Posterior cingulate gyrus (tissue), 11 donors: ENCODE data around the gene TUBB.

Experiments used
- DNase-seq, 10 donors: peaks; one replicate each; pipeline versions ENCODE4 v3.0.0 to v3.0.0-alpha.2; 2020 to 2021; ENCODE audit warnings: mixed read lengths in 3 of 10
- intact Hi-C: fragments of 100-400 bp; cut with DNase I; formaldehyde crosslinking; loops from one replicate; pipeline ENCODE4 v1.15.1; 2023

TUBB gene

DNA sequence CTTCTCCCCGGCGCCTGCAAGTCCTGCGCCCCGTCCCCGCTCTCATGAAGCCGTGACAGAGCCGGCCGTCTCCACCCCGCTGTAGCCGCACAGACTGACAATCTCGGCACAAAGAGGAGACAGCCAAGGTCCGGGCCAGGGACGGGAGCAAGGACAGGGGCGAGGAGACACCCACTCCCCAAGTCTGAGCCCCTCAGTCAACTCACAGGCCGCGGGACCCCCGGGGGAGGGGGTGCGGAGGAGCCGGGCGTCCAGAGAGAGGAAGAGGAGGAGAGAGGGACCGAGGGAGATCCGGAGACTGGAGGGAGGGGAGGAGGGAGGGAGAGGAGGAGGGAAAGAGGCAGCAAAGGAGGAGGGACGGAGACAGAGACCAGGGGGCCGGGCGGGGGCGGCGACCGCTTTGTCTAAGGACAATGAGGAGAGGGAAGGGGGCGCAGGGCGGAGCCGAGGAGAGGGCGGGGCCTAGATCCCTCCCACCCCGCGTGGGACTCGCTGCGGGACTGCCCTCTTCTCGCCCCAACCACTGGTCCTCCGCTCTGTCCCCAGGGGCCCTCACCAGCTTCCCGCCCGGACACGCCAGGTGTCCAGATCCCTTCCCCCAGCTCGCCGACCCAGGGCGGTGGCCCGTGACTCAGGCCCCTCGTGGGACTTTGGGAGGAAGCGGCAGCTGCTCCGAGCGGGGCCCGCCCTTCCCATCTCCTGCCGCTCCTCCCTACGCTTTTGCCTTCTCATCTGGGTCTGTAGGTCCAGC lies 33.1 kb upstream of the TUBB start:
- peak; percentile 47 to 96 (median 70) for DNase-seq
- intact Hi-C loops, result no loop called here

DNA sequence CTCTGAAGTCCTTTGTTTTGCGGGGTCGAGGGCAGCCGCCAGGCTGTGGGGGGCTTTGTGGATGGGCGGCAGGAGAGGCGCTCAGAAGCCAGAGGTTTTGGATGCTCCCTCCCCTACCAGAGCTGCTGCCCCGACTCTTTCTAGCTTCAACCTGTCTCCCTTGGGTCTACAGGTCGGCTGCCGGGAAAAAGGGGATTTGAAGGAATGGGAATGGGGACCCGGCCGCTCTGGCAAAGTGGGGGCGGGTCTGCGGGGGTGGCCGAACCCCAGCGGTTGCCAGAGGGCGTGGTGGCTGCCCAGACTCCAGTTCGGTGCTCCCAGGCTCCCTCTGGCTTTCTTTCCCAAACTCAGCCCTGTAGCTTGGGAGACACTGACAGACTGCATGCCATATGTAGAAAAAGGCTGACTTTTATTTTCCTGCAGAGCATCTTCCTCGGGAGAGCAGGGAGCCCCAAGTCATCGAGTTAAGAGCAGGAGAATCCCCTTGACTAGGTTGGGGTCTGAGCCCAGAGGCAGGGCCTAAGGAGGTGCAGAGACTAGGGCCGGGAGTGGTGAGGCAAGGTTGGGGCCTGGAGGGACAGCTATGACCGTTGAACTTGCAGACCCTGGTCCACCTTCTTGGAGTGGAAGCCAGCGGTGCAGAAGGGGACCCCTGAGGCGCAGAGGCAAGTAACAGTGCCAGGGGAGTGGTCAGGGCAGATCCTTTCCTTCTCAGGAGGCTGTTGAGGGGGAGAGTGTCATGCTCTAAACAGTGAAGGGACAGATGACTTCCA lies 32.3 kb upstream of the TUBB start:
- DNase-seq, result peak in 4 of 10 donors; percentile 28 to 89 (median 63)
- intact Hi-C loops, result no loop called here

DNA sequence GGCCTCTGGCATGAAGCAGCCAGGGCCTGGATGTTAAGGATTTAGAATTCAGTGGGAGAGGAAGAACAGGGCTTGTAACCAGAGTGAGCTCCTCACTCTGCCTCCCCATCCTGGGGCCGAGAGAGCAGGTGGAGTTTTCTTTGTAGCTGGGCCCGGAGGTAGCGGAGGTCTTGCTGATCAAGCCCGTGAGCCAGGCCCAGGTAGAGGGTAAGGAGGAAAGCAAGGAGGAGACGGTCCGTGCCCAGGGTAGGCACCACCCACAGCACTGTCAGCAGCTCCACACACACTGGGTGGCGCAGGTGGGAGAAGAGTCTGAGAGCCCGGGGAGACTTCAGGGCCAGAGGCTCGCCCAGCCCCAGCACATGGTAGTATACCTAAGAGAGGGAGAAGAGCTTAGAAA lies 31.6 kb upstream of the TUBB start:
- intact Hi-C loops, result no loop called here
- DNase-seq, result peak in 2 of 10 donors; percentile 53 to 62

DNA sequence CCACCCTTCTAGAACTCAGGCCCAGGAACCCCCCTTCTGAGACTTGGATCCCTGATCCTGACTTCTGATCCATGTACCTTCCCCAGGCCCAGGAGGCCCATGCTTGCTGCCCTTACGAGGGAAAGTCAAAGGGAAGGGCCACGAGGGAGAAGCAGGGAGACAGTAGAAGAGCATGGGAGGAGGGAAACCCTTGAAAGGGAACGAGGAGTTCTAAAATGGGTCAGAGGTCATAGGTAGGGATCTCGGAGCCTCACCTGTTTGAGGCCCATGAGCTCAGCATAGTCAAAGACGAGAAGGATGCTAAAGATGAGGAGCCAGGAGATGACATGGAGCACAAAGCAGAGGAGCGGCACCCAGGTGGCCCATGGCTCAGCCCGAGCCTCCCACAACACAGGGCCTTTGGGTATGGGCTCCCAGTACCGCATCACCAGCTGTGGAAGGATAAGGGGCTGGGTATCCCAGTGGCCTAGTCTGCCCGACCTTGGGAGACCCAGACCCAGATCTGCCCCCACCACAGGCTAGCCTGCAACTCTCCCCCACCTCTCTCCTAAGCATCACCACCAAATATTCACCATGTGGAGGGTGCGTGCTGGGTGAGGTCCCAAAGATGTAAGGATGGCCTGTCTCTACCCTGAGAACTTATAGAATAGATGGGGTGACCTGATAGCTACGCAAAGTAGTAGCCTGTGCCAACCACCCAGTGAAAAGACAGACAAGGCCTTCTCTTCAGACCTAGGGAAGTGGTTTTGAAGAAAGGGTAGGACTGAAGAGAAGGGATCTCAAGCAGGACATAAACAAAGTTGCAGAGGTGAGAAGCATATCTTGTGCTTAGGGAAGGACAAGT lies 30.9 kb upstream of the TUBB start:
- DNase-seq, result peak in 1 of 10 donors; percentile 43
- intact Hi-C loops, result no loop called here

DNA sequence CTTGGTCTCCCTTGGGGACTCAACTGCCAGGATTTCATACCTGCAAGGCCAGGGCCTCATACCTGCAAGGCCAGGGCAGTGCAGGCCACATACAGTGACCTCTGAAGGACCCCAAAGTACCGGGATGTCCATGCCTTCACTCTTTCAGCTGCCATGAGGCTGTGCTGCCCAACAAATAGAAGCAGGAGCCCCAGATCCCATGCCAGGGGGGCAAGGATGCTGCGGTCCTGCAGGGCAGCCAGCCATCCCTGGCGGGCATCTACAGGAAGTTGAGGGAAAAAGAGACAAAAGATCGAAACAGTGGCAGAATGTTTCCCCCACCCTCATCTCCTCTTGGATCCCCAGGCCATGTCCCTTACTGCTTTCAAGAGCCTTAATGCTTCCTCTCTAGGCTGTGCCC lies 30.2 kb upstream of the TUBB start:
- DNase-seq, result peak in 1 of 10 donors; percentile 48
- intact Hi-C loops, result no loop called here

DNA sequence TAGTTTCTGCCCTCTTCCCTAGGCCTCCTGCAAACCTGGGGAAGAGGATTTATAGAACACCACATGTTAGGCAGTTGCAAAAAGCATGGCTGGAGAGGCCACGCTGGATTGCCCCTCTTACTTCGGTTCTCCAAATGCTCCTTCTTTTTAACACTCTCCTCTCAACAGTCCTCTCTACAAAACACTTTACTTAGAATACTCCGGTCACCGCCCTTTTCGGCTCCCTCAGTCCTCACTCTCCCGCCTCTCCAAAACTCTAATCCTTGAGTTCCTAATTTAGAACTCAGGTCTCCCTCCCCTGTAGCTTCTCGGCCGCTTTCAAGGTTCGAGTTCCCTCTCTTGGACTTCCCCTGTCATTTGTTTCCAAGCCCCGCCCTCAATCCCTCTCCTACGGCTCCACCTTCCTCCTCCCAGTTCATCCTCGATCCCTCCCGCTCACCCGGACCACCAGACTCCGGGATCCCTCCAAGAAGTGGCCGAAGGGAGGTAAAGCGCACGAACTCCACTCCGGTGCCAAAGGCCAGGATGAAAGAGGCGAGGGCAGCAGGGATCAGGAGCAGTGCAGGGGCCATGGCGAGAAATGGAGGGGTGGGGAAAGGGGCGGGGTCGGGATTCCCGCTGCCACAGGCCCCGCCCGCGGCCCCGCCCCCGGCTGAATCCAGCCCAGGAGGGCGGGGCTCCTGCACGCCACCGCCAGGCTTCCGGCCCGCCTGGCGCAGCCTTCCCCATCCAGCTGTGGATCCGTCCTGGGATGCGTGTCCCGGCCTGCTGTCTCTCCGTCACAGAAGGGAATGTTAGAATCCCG lies 29.5 kb upstream of the TUBB start, which contains the start of gene NRM:
NRM (minus strand) TSS at position 582 of the 805 bp plus-strand sequence; CDS start at position 572, 10 bp downstream.
- DNase-seq, result peak; percentile 61 to 97 (median 75)
- intact Hi-C loops, result no loop called here

DNA sequence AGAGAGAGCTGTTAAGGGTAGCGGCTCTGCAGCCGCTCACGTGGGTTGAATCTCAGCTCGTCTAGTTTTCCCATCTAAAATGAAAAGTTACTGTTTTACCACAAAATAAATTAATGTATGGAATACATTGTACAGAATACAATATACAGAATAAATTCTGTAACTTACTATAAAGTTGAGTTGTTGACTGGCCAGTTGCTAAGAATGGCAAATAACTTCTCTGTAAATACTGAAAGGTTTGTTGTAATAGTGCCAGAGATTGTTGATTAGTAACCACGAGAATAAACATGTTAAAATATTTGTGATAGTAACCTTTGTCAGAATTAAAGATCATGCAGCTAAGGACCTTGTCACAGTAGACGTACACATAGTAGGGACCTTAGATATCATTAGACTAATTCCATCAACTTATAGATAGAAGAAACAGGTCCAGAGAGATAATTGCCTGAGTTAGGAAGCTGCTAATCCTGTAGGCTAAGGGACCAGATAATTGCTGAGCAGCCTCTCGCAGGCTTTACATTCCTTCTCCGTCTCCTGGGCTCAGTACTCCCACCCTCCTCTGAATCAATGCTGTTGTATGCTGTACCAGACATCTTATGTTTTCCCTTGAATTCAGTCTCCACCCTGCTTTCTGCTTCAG lies 28.8 kb upstream of the TUBB start:
- intact Hi-C loops, result no loop called here

DNA sequence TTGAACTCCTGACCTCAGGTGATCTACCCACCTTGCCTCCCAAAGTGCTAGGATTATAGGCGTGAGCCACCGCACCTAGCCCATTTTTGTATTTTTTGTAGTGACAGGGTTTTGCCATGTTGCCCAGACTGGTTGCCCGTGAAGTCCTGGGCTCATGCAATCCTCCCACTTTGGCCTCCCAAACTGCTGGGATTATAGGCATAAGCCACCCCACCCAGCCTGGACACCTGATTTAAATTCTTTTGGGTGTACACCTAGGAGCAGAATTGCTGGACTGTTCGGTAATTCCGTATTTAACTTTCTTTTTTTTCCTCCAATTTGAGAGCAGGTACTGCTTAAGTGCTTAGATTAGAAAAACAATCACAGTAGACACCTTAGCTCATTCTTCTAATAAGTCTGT lies 23.7 kb upstream of the TUBB start:
- intact Hi-C loops, result no loop called here
- DNase-seq, result no peak

More for the DNA sequence above, 28.8 kb upstream of the TUBB start:
- DNase-seq, result no peak

DNA sequence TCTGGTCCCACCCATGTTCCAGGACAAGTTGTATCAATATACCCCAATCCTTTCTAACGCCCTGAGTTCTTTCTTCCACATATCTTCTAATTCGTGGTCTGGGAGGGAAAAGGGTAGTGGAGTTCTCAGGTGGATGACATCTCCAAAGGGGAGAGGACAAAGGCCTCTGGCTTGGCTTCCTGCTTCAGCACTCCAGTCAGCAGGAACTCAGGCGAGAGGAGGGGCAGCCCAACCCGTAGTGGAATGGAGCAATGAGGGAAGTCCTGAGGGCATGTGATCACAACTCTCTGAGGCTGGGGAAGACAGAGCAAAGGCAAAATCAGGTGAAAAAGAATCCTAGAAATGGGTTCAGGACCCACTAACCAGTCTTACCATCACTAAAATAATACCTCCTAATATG lies 19.8 kb upstream of the TUBB start:
- no peak for DNase-seq
- intact Hi-C loops, result no loop called here

DNA sequence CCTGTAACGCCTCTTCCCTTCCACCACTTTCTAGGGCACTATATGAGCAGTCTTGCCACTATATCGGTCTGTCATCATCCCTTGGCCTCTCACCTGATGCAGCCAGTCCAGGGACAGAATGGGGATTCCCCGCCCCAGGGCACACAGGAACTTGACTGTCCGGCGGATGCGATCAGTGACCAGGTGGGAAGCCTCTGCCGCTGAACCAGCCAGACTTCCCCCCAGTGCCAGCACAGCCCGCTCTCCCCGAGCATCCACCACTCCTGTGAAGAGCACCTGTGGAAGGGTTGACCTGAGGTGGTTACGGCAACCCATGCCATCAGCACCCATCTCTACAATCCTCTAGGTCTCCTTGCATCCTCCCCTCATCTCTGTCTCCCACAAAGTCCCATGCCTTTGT lies 17.1 kb upstream of the TUBB start:
- peak in 2 of 10 donors; percentile 57 to 64 for DNase-seq
- intact Hi-C loops, result no loop called here

DNA sequence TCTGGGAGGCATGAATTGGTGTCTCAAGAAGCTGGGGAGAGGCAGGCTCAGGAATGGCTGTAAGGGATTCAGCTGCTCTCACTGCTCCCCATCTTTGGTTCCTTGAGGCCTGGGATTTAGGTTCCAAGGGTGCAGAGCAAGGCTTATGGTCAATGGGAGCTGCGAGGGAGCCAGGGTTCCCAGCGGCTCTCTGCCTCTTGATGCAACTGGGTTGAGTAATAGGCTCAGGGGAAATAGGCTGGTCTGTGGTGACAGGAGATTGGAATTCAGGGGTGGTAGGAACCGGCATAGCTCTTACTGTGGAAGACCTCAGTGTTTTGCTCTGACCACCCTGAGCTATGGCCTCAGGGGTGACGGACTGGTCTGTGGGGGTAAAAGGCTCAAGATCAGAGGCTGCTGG lies 16.3 kb upstream of the TUBB start:
- intact Hi-C loops, result no loop called here
- DNase-seq, result no peak

DNA sequence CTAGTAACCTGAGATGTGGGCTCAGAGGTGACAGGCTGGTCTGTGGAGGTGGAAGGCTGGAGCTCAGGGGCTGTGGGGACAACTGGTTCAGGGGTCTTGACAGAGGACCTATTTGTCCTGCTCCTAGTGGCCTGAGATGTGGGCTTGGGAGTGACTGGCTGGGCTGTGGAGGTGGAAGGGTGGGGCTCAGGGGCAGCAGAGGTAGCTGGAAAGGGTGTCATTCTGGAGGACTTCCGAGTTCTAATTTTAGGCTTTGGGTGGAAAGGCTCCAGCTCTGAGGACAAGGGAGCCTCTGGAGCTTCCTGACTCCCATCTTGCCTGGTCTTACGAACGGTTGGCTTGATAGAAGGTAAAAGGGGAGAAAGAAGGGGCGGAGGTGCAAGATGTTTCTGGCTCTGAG lies 14.5 kb upstream of the TUBB start:
- intact Hi-C loops, result no loop called here
- no peak for DNase-seq

DNA sequence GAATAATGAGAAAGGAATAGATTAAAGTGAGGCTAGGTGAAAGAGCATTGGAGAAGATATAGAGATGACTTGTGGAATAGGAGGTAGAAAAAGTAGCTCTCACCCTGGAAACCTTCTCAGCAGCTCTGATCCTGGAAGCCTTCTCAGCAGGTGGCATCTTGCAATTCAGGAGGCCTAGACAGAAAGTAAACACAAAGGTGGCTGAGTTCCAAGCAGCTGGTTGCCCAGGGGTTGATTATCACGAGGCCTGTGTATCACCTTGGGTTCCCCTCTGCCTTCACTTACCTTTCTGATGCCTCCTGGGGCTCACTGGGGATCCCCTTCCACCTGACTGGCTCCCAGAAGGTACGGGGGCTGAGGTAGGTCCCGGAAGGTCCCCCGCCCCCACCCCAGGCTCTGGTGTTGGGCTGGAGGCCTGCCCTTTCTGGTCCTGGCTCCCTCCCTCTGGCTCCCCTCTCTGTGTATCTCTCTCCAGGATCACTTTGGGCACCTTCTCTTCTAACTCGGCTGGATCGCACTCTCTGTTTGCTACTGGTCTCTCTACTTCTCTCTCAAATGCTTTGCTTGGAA lies 12.8 kb upstream of the TUBB start:
- no peak for DNase-seq
- intact Hi-C loops, result no loop called here

DNA sequence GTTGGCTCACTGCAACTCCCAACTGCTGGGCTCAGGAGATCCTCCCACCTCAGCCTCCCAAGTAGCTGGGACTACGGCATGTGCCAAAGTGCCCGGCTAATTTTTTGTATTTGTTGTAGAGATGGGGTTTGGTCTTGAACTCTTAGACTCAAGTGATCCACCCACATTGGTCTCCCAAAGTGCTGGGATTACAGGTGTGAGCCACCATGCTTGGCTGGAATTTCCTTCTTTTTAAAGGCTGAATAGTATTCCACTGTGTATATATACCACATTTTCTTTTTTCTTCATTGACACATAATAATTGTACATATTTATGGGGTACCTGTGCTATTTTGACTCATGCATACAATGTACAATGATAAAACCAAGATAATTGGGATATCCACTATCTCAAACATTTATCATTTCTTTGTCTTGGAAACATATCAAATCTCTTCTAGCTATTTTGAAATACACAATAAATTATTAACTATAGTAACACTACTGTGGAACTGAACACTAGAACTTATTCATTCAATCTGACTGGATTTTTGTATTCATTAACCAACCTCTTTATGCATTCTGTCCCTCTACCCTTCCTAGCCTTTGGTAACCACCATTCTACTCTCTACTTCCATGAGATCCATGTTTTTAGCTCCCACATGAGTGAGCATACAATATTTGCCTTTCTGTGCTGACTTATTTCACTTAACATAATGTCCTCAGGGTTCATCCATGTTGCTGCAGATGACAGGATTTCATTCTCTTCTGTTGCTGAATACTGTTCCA lies 10.9 kb upstream of the TUBB start:
- no peak for DNase-seq
- intact Hi-C loops, result no loop called here

DNA sequence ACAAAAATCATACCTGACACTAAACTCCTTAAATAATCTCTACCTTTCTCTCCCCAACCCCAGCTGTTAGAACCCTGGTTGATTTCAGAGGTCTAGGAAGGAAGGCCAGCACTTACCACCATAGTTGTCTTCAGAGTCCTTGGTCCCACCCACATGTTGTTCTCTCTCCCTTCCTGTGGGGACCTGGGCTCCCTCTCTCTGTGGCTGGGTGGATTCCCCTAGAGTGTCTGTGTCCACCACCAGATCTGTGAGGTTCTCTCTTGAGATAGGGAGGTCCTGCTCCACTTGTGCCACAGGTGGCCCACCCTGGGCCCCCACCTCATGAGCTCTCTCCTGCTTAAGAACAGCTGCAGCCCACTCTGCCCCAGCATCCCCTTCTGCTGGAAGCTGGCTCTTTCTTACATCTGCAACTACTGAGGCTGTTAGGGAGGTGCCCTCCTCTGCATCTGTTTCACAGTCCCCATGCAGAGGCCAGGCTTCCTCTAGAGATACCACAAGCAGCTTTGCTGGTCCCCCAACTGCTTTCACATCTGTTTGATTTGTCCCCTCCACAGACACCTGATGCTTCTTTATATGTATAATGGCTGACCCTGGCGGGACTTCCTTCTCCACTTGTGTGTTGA lies 8.3 kb upstream of the TUBB start:
- no peak for DNase-seq
- intact Hi-C loops, result no loop called here

DNA sequence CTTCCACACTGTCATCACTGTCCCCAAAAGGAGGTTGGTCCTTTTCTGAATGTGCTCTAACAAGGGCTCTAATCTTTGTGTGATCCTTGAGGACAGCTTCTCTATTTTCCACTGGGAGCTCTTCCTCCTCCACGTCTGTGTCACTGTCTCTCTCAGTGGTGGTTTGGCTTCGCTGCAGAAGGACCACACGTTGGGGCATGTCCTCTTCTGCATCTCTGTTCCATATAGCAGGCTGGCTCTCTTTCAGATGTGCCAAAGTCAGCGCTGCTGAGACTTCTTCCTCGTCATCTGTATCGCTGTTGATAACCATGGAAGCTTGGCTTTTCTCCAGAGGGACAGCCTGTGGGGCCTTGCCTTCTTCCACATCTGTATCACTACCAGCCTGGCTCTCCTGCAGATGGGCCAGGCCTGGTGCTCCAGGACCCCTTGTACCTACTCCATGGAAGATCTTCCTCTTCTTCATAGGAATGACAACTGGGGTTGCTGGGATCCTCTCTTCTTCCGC lies 7.7 kb upstream of the TUBB start:
- intact Hi-C loops, result no loop called here
- DNase-seq, result no peak

DNA sequence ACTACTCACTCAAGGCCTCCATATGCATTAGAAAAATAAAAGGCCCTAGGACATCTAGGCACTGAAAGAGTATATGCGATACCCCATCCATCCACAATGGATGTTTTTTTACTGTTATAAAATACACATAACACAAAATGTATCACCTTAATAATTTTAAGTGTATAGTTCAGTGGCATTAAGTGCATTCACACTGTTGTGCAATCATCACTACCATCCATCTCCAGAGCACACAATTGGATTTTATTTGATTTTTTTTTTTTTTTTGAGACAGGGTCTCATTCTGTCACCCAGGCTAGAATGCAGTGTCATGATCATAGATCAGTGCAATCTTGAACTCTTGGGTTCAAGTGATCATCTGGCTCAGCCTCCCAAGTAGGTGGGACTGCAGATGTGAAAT lies 5.9 kb upstream of the TUBB start:
- intact Hi-C loops, result no loop called here
- DNase-seq, result no peak

DNA sequence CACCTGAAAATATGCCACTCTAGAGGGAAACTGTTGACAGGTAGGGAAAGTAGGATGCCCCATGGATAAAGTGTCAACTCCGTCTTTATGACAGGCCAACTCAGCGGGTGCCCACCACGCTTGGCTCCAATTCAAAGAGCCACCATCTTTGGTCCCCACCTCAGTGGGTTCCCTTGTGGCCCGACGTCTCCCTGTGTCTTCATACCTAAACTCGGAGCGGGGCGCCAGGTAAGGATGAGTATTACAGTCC lies 3.3 kb upstream of the TUBB start:
- intact Hi-C loops, result loop anchor here (2.0 kb wide), 1 partner anchor 70 kb away; the partner anchor contains the start of gene C6orf136
- DNase-seq, result no peak
